HCT116 (cell line): ENCODE results near the gene LINC00305. TPM values are rescaled to one million over a fixed set of nuclear protein-coding genes. Genes with fewer than 3 reads are reported as not detected.

Source experiments
- ATAC-seq: fragments of 200-7000 bp; cut with Tn5 transposase; 2 replicates; pipeline ENCODE4 v1.9.1; 2020; ENCODE audit warnings: mild to moderate bottlenecking, moderate library complexity
- BruUV-seq: library from RNA; stranded (reverse); fragments of 400-500 nt; replicated peaks from 2 replicates; lab custom pipeline; 2021; lab: Mats Ljungman, UMichigan
- CTCF ChIA-PET: fragments of 300-600 bp; sonication (Branson Sonifier 250); formaldehyde crosslinking; loops from one replicate; lab custom pipeline; 2021; ENCODE audit warnings: antibody characterized with exemption; lab: Charles Lee
- POLR2A ChIA-PET: fragments of 300-600, 350-600 bp; sonication (Branson Sonifier 250); formaldehyde crosslinking; loops from one replicate; lab custom pipeline; 2021; ENCODE audit warnings: antibody characterized with exemption; lab: Charles Lee
- RAD21 ChIA-PET, 2 experiments: fragments of 300-600 bp; sonication (Branson Sonifier 250); formaldehyde crosslinking; loops; one replicate each; lab custom pipeline; 2023; ENCODE audit warnings: low total read pairs in 2 of 2; ENCODE audit not compliant: uncharacterized antibody in 2 of 2, unreplicated experiment in 2 of 2, low non-redundant PET in 1 of 2; lab: Charles Lee
- DNase-seq: peaks from one replicate; pipeline ENCODE4 v3.0.0-alpha.2; 2010; ENCODE audit warnings: low read depth, low spot score
- H2AFZ ChIP-seq: fragments of 200-600 bp; shearing (Covaris generic), sonication (generic); 2 replicates; pipeline ENCODE4 v1.6.1; 2017; ENCODE audit warnings: low read depth, mixed run types, mixed read lengths, antibody characterized with exemption, low read length; ENCODE audit not compliant: poor library complexity, severe bottlenecking
- H3K27ac ChIP-seq: 2 replicates; pipeline ENCODE4 v1.5.1; 2012; ENCODE audit warnings: low read depth, low read length
- H3K27me3 ChIP-seq: fragments of 200-600 bp; sonication (generic); 2 replicates; pipeline ENCODE4 v1.6.1; 2016; ENCODE audit warnings: mixed run types, low read length, mixed read lengths; ENCODE audit not compliant: insufficient read depth
- H3K36me3 ChIP-seq, 2 experiments: fragments of 200-500 bp in 1 of 2; fragments of 200-600 bp in 1 of 2; sonication (Bioruptor generic) in 1 of 2; sonication (generic) in 1 of 2; 2 replicates each; pipeline versions ENCODE4 v1.5.1 to v1.6.1; 2014 to 2016; ENCODE audit warnings: low read length in 2 of 2, inconsistent platforms in 1 of 2, mixed read lengths in 1 of 2, mixed run types in 1 of 2; ENCODE audit not compliant: insufficient read depth in 2 of 2, control insufficient read depth in 1 of 2
- H3K4me1 ChIP-seq, 2 experiments: fragments of 200-600 bp in 1 of 2; sonication (generic) in 1 of 2; 2 replicates each; pipeline versions ENCODE4 v1.5.1 to v1.6.1; 2012 to 2017; ENCODE audit warnings: low read length in 2 of 2, inconsistent platforms in 1 of 2, mild to moderate bottlenecking in 1 of 2, mixed read lengths in 1 of 2, mixed run types in 1 of 2, moderate library complexity in 1 of 2; ENCODE audit not compliant: insufficient read depth in 2 of 2, control insufficient read depth in 1 of 2
- H3K4me2 ChIP-seq: fragments of 200-600 bp; sonication (generic); 2 replicates; pipeline ENCODE4 v1.6.1; 2017; ENCODE audit warnings: mixed run types, low read length, mixed read lengths
- H3K4me3 ChIP-seq, 2 experiments: fragments of 200-600 bp in 1 of 2; sonication (generic) in 1 of 2; replicated peaks in 1 of 2; 2 replicates each; pipeline ENCODE4 v1.5.1; 2011 to 2016; ENCODE audit warnings: low read length in 2 of 2, control low read depth in 1 of 2, low read depth in 1 of 2, mild to moderate bottlenecking in 1 of 2, mixed read lengths in 1 of 2, mixed run types in 1 of 2
- H3K79me2 ChIP-seq: fragments of 200-600 bp; sonication (generic); 2 replicates; pipeline ENCODE4 v1.6.1; 2017; ENCODE audit warnings: mild to moderate bottlenecking, mixed run types, low read length, moderate library complexity, mixed read lengths; ENCODE audit not compliant: insufficient read depth
- H3K9ac ChIP-seq: fragments of 200-600 bp; sonication (generic); 2 replicates; pipeline ENCODE4 v1.6.1; 2016; ENCODE audit warnings: low read length, mixed read lengths
- H3K9me2 ChIP-seq: fragments of 200-600 bp; sonication (generic), shearing (Covaris generic); 2 replicates; pipeline ENCODE4 v1.6.1; 2017; ENCODE audit warnings: mixed run types, mild to moderate bottlenecking, moderate library complexity; ENCODE audit not compliant: insufficient read depth
- H3K9me3 ChIP-seq, 2 experiments: fragments of 200-500 bp in 1 of 2; fragments of 200-600 bp in 1 of 2; sonication (Bioruptor generic) in 1 of 2; sonication (generic) in 1 of 2; 2 replicates each; pipeline ENCODE4 v1.6.1; 2014 to 2017; ENCODE audit warnings: low read length in 2 of 2, mixed read lengths in 2 of 2, inconsistent platforms in 1 of 2, low read depth in 1 of 2, mild to moderate bottlenecking in 1 of 2, mixed run types in 1 of 2, moderate library complexity in 1 of 2; ENCODE audit not compliant: control insufficient read depth in 1 of 2, insufficient read depth in 1 of 2
- H4K20me1 ChIP-seq: fragments of 200-600 bp; sonication (generic), shearing (Covaris generic); 2 replicates; pipeline ENCODE4 v1.6.1; 2017; ENCODE audit warnings: mixed run types, mild to moderate bottlenecking, moderate library complexity; ENCODE audit not compliant: insufficient read depth
- CTCF ChIP-seq, 3 experiments: fragments of 200-600 bp in 1 of 3; sonication (generic) in 1 of 3; IDR thresholded peaks in 2 of 3; conservative IDR thresholded peaks in 1 of 3; 2 replicates each; pipeline ENCODE4 v1.5.1; 2012 to 2017; ENCODE audit warnings: low read depth in 2 of 3, low read length in 2 of 3, antibody characterized with exemption in 1 of 3, borderline replicate concordance in 1 of 3, control low read depth in 1 of 3, mild to moderate bottlenecking in 1 of 3, mixed read lengths in 1 of 3, mixed run types in 1 of 3, moderate library complexity in 1 of 3; ENCODE audit not compliant: insufficient read depth in 1 of 3
- EGR1 ChIP-seq: IDR thresholded peaks from 2 replicates; pipeline ENCODE4 v1.6.1; 2012; ENCODE audit warnings: low read depth
- EZH2 ChIP-seq: fragments of 200-600 bp; sonication (generic); IDR thresholded peaks from 2 replicates; pipeline ENCODE4 v1.6.1; 2017; ENCODE audit warnings: antibody characterized with exemption, mixed run types
- JUND ChIP-seq: IDR thresholded peaks from 2 replicates; pipeline ENCODE4 v1.6.1; 2012
- RAD21 ChIP-seq: IDR thresholded peaks from 2 replicates; pipeline ENCODE4 v1.6.1; 2012; ENCODE audit warnings: low read depth, mild to moderate bottlenecking
- intact Hi-C: fragments of 100-400 bp; cut with micrococcal nuclease; formaldehyde crosslinking; loops from 2 replicates; pipeline ENCODE4 v1.10.0; 2022
- total RNA-seq: library from RNA; stranded (reverse); gene quantifications from one replicate; pipeline ENCODE4 v1.2.1, GENCODE V29; 2021; ENCODE audit not compliant: unreplicated experiment

Gene LINC00305
- total RNA-seq, 1 experiment from 2014 or later = not detected

GRCh38 chr18:64119916-64120315, 29.0 kb downstream of the LINC00305 start:
- H3K27ac ChIP-seq = no peak overlapping the region
- ChIA-PET CTCF (no interaction called here), RAD21 (no interaction called here), POLR2A (no interaction called here)
- no peak overlapping the region for H2AFZ ChIP-seq
- no peak for ATAC-seq
- H3K4me3 ChIP-seq = no peak overlapping the region
- TF ChIP-seq RAD21 (no peak), CTCF (IDR thresholded peaks at IDR 0.05 in 2 of 3, conservative IDR thresholded peaks at IDR 0.05 in 1 of 3; ENCODE audit: borderline replicate concordance in 1 of 3, insufficient read depth in 1 of 3, low read depth in 2 of 3, low read length in 2 of 3) (0 out of 6 replicates have a peak, but pooled peaks of 1 of the 3 experiments have one; percentile 26), EGR1 (no peak)
- H4K20me1 ChIP-seq = no peaks in the 10 kb centered on the region
- H3K4me1 ChIP-seq = no peaks in the 10 kb centered on the region
- no peak overlapping the region for H3K4me2 ChIP-seq
- no TSS peak for BruUV-seq
- intact Hi-C loops = no loop called here
- H3K9me2 ChIP-seq = no peaks in the 10 kb centered on the region
- no peak for DNase-seq
- no peaks in the 10 kb centered on the region for H3K79me2 ChIP-seq
- no peaks in the 10 kb centered on the region for H3K36me3 ChIP-seq
- no peak overlapping the region for H3K9ac ChIP-seq
- no peaks in the 10 kb centered on the region for H3K9me3 ChIP-seq
- no peaks in the 10 kb centered on the region for H3K27me3 ChIP-seq

DNA sequence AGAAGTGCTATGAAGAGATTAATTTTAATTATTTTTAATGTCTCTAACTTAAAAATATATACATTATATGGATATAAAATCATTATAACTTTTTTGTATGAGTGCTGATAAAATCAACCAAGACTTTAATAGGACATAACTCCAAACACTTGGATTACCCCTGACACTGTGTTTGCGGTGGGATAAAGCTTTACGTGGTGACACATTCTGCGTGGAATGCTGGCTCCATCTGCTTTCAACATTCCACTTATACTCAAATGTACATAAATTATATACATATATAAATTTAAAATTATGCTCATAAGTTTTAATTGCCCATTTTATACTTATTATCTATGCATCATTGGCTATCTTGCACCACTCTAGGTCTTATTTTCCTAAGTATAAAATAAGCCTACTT, 30.5 kb downstream of the LINC00305 start:
- Histone ChIP-seq H3K36me3 (no peaks in the 10 kb centered on the region), H2AFZ (no peak overlapping the region), H3K27me3 (no peaks in the 10 kb centered on the region), H3K79me2 (no peaks in the 10 kb centered on the region), H3K4me2 (no peak overlapping the region), H3K4me1 (no peaks in the 10 kb centered on the region), H3K27ac (no peak overlapping the region), H3K9me2 (no peaks in the 10 kb centered on the region), H4K20me1 (no peaks in the 10 kb centered on the region), H3K9me3 (no peaks in the 10 kb centered on the region), H3K4me3 (no peak overlapping the region), H3K9ac (no peak overlapping the region)
- no peak for DNase-seq
- ChIA-PET CTCF (no interaction called here), POLR2A (no interaction called here), RAD21 (no interaction called here)
- TF ChIP-seq EZH2 (no peak), JUND (no peak)
- no peak for ATAC-seq
- no TSS peak for BruUV-seq
- intact Hi-C loops = no loop called here
